ENCODE measurements around the gene TLE6. TPM values are rescaled to one million over a fixed set of nuclear protein-coding genes. Genes with fewer than 3 reads are reported as not detected.

TLE6 gene
- total and polyA plus RNA-seq, 2 of the 13 experiments (the other 11 are each of a cell fraction or from before 2014, with no cell fraction given), result 0.24 to 5.5 TPM

DNA sequence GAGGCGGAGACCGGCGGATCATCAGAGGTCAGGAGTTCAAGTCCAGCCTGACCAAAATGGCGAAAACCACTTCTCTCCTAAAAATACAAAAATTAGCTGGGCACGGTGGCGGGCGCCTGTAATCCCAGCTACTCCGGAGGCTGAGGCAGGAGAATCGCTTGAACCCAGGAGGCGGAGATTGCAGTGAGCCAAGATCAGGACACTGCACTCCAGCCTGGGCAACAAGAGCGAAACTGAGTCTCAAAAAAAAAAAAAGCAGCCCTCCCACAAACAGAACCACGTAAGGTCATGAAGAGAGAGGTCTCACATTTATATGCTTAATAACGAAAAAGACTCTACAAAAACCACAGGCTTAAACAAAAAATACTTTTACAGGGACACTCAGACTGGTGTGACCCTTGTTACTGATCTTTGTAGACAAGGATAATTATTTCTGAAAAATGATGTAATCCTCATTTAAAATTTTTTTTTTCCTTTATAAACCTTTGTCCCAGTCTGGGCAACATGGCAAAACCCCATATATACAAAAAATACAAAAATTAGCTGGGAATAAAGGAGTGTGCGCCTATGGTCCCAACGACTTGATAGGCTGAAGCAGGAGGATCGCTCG is 31.7 kb upstream of the TLE6 start:
- H3K27ac ChIP-seq (ENCODE audit: extremely low read length, insufficient read depth, low read length), result peak overlapping the region; percentile 71
- 73% methylated on average over 17 of the region's 17 CpGs for WGBS (ENCODE audit: low lambda C conversion rate)
- peak overlapping the region; percentile 82 to 90 (median 84); a peak in 5 of 6 replicates for H3K4me3 ChIP-seq (replicated peaks in 1 of 3; ENCODE audit: insufficient read depth in 1 of 3, low read depth in 2 of 3, low read length in 3 of 3)
- intact Hi-C loops (cut with micrococcal nuclease; ENCODE audit: unreplicated experiment) (no loop called here), in situ Hi-C loops (cut with HindIII; ENCODE audit: extremely low pct_ligation_motif_present, low pct_unique_long_range_greater_than_20kb) (no loop called here)
- DNase-seq (ENCODE audit: low spot score), result no peak
- H3K27me3 ChIP-seq (ENCODE audit: control insufficient read depth in 1 of 2, insufficient read depth in 2 of 2, low read length in 2 of 2), result no peaks in the 10 kb centered on the region; a peak in 1 of 5 replicates
- CTCF ChIA-PET (ENCODE audit: low intra/inter-chr PET ratio, low total read pairs), result no interaction called here
- no peaks in the 10 kb centered on the region for H3K9me3 ChIP-seq (ENCODE audit: low read length)
- H4K20me1 ChIP-seq (ENCODE audit: insufficient read depth, low read length), result peaks cover 8% of the 10 kb centered on the region; the same call in 1 of the 2 replicates
- H3K36me3 ChIP-seq (replicated peaks in 1 of 2; ENCODE audit: control insufficient read depth in 1 of 2, insufficient read depth in 2 of 2, low read length in 2 of 2), result no peaks in the 10 kb centered on the region
- peak overlapping the region; percentile 72 for H3K9ac ChIP-seq (ENCODE audit: insufficient read depth, low read depth, low read length)
- BruUV-seq (replicated peaks), result TSS peak; percentile 90
- H3K79me2 ChIP-seq (ENCODE audit: insufficient read depth, low read length), result peaks cover 35% of the 10 kb centered on the region
- ATAC-seq, result no peak
- peak overlapping the region; percentile 74 for H3K4me2 ChIP-seq (ENCODE audit: low read depth, low read length)
- peaks cover 30% of the 10 kb centered on the region for H3K4me1 ChIP-seq (ENCODE audit: insufficient read depth, low read length)
- POLR2A ChIA-PET, result no interaction called here
- FAIRE-seq, result no peak
- H2AFZ ChIP-seq (ENCODE audit: low read length), result no peak overlapping the region
- TF ChIP-seq ZNF841 (CRISPR knock-in tag; IDR thresholded peaks at IDR 0.05; ENCODE audit: borderline replicate concordance) (0 out of 2 replicates have a peak, but pooled peaks have one; percentile 41), NFIC (IDR thresholded peaks at IDR 0.05; ENCODE audit: low read length) (no peak), ARNT (IDR thresholded peaks at IDR 0.05) (no peak), YEATS2 (CRISPR knock-in tag; IDR thresholded peaks at IDR 0.05; ENCODE audit: borderline replicate concordance) (no peak), TEAD3 (CRISPR knock-in tag; optimal IDR thresholded peaks at IDR 0.05; ENCODE audit: borderline replicate concordance) (no peak), THAP11 (CRISPR knock-in tag; IDR thresholded peaks at IDR 0.05) (no peak)
- TF ChIP-seq, protein P1, sequence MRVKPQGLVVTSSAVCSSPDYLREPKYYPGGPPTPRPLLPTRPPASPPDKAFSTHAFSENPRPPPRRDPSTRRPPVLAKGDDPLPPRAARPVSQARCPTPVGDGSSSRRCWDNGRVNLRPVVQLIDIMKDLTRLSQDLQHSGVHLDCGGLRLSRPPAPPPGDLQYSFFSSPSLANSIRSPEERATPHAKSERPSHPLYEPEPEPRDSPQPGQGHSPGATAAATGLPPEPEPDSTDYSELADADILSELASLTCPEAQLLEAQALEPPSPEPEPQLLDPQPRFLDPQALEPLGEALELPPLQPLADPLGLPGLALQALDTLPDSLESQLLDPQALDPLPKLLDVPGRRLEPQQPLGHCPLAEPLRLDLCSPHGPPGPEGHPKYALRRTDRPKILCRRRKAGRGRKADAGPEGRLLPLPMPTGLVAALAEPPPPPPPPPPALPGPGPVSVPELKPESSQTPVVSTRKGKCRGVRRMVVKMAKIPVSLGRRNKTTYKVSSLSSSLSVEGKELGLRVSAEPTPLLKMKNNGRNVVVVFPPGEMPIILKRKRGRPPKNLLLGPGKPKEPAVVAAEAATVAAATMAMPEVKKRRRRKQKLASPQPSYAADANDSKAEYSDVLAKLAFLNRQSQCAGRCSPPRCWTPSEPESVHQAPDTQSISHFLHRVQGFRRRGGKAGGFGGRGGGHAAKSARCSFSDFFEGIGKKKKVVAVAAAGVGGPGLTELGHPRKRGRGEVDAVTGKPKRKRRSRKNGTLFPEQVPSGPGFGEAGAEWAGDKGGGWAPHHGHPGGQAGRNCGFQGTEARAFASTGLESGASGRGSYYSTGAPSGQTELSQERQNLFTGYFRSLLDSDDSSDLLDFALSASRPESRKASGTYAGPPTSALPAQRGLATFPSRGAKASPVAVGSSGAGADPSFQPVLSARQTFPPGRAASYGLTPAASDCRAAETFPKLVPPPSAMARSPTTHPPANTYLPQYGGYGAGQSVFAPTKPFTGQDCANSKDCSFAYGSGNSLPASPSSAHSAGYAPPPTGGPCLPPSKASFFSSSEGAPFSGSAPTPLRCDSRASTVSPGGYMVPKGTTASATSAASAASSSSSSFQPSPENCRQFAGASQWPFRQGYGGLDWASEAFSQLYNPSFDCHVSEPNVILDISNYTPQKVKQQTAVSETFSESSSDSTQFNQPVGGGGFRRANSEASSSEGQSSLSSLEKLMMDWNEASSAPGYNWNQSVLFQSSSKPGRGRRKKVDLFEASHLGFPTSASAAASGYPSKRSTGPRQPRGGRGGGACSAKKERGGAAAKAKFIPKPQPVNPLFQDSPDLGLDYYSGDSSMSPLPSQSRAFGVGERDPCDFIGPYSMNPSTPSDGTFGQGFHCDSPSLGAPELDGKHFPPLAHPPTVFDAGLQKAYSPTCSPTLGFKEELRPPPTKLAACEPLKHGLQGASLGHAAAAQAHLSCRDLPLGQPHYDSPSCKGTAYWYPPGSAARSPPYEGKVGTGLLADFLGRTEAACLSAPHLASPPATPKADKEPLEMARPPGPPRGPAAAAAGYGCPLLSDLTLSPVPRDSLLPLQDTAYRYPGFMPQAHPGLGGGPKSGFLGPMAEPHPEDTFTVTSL (CRISPR knock-in tag; IDR thresholded peaks at IDR 0.05; ENCODE audit: borderline replicate concordance), result no peak
- TF ChIP-seq, protein P2, sequence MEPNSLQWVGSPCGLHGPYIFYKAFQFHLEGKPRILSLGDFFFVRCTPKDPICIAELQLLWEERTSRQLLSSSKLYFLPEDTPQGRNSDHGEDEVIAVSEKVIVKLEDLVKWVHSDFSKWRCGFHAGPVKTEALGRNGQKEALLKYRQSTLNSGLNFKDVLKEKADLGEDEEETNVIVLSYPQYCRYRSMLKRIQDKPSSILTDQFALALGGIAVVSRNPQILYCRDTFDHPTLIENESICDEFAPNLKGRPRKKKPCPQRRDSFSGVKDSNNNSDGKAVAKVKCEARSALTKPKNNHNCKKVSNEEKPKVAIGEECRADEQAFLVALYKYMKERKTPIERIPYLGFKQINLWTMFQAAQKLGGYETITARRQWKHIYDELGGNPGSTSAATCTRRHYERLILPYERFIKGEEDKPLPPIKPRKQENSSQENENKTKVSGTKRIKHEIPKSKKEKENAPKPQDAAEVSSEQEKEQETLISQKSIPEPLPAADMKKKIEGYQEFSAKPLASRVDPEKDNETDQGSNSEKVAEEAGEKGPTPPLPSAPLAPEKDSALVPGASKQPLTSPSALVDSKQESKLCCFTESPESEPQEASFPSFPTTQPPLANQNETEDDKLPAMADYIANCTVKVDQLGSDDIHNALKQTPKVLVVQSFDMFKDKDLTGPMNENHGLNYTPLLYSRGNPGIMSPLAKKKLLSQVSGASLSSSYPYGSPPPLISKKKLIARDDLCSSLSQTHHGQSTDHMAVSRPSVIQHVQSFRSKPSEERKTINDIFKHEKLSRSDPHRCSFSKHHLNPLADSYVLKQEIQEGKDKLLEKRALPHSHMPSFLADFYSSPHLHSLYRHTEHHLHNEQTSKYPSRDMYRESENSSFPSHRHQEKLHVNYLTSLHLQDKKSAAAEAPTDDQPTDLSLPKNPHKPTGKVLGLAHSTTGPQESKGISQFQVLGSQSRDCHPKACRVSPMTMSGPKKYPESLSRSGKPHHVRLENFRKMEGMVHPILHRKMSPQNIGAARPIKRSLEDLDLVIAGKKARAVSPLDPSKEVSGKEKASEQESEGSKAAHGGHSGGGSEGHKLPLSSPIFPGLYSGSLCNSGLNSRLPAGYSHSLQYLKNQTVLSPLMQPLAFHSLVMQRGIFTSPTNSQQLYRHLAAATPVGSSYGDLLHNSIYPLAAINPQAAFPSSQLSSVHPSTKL (CRISPR knock-in tag; IDR thresholded peaks at IDR 0.05), result no peak
- TF ChIP-seq, protein P3, sequence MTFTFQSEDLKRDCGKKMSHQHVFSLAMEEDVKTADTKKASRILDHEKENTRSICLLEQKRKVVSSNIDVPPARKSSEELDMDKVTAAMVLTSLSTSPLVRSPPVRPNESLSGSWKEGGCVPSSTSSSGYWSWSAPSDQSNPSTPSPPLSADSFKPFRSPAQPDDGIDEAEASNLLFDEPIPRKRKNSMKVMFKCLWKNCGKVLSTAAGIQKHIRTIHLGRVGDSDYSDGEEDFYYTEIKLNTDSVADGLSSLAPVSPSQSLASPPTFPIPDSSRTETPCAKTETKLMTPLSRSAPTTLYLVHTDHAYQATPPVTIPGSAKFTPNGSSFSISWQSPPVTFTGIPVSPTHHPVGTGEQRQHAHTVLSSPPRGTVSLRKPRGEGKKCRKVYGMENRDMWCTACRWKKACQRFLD (CRISPR knock-in tag; IDR thresholded peaks at IDR 0.05; ENCODE audit: borderline replicate concordance), result no peak

Measured in HepG2 (cell line).